Caco-2 (cell line): ENCODE data around the gene PLPP3. TPM values are rescaled to one million over a fixed set of nuclear protein-coding genes. Genes with fewer than 3 reads are reported as not detected.

Source experiments
- BruUV-seq: library from RNA; stranded (reverse); fragments of 400-500 nt; replicated peaks from 2 replicates; lab custom pipeline; 2021; lab: Mats Ljungman, UMichigan
- CTCF ChIA-PET: fragments of 300-600 bp; sonication (Branson Sonifier 250); formaldehyde crosslinking; loops from one replicate; lab custom pipeline; 2022; ENCODE audit warnings: antibody characterized with exemption; lab: Charles Lee
- POLR2A ChIA-PET: fragments of 300-600 bp; sonication (Branson Sonifier 250); formaldehyde crosslinking; loops from one replicate; lab custom pipeline; 2022; ENCODE audit warnings: antibody characterized with exemption; lab: Charles Lee
- DNase-seq, 2 experiments: peaks; one replicate each; pipeline versions ENCODE4 v3.0.0 to v3.0.0-alpha.2; 2020 to 2022
- H3K27me3 ChIP-seq: replicated peaks from 2 replicates; pipeline ENCODE4 v1.6.0; 2011; ENCODE audit warnings: low read length; ENCODE audit not compliant: control insufficient read depth, insufficient read depth
- H3K36me3 ChIP-seq: 2 replicates; pipeline ENCODE4 v1.5.1; 2011; ENCODE audit warnings: low read length; ENCODE audit not compliant: control insufficient read depth, insufficient read depth
- H3K4me1 ChIP-seq: fragments of 250-450 bp; sonication (Bioruptor Pico); 2 replicates; pipeline ENCODE4 v1.5.1; 2020; ENCODE audit warnings: mild to moderate bottlenecking
- H3K4me3 ChIP-seq: 2 replicates; pipeline ENCODE4 v1.5.1; 2011; ENCODE audit warnings: low read depth, mild to moderate bottlenecking, control low read depth, low read length
- H3K9me3 ChIP-seq: fragments of 250-450 bp; sonication (Bioruptor Pico); 2 replicates; pipeline ENCODE4 v1.5.1; 2020; ENCODE audit warnings: mild to moderate bottlenecking, moderate library complexity
- H3K27ac Mint-ChIP-seq: one replicate; pipeline ENCODE4 v1.8.0; 2022; ENCODE audit warnings: mixed read lengths; ENCODE audit not compliant: unreplicated experiment
- H3K27me3 Mint-ChIP-seq: one replicate; pipeline ENCODE4 v1.8.0; 2022; ENCODE audit warnings: mixed read lengths; ENCODE audit not compliant: insufficient read depth, unreplicated experiment
- H3K36me3 Mint-ChIP-seq: one replicate; pipeline ENCODE4 v1.8.0; 2022; ENCODE audit warnings: mild to moderate bottlenecking, mixed read lengths; ENCODE audit not compliant: insufficient read depth, unreplicated experiment
- H3K4me1 Mint-ChIP-seq: one replicate; pipeline ENCODE4 v1.8.0; 2022; ENCODE audit warnings: low read depth, mixed read lengths; ENCODE audit not compliant: unreplicated experiment
- H3K4me3 Mint-ChIP-seq: one replicate; pipeline ENCODE4 v1.8.0; 2022; ENCODE audit warnings: mild to moderate bottlenecking, moderate library complexity, mixed read lengths; ENCODE audit not compliant: unreplicated experiment
- H3K9me3 Mint-ChIP-seq: one replicate; pipeline ENCODE4 v1.8.0; 2022; ENCODE audit warnings: mixed read lengths; ENCODE audit not compliant: unreplicated experiment
- CTCF ChIP-seq, 2 experiments: fragments of 200-600 bp in 1 of 2; IDR thresholded peaks; 1 replicate in 1 of 2; 2 replicates in 1 of 2; pipeline versions ENCODE4 v1.5.1 to v1.8.0; 2011 to 2022; ENCODE audit warnings: antibody characterized with exemption in 1 of 2, control low read depth in 1 of 2, inconsistent platforms in 1 of 2, low read depth in 1 of 2, low read length in 1 of 2, mild to moderate bottlenecking in 1 of 2, moderate library complexity in 1 of 2; ENCODE audit not compliant: insufficient read depth in 1 of 2, severe bottlenecking in 1 of 2, unreplicated experiment in 1 of 2
- intact Hi-C: fragments of 100-400 bp; cut with micrococcal nuclease; formaldehyde crosslinking; loops from one replicate; pipeline ENCODE4 v1.10.0; 2022; ENCODE audit not compliant: unreplicated experiment
- total RNA-seq: library from RNA; stranded (reverse); gene quantifications from 2 replicates; pipeline ENCODE4 v1.2.3, GENCODE V29; 2022

PLPP3 gene
- total RNA-seq, 1 experiment from 2014 or later = 41.0 TPM

DNA sequence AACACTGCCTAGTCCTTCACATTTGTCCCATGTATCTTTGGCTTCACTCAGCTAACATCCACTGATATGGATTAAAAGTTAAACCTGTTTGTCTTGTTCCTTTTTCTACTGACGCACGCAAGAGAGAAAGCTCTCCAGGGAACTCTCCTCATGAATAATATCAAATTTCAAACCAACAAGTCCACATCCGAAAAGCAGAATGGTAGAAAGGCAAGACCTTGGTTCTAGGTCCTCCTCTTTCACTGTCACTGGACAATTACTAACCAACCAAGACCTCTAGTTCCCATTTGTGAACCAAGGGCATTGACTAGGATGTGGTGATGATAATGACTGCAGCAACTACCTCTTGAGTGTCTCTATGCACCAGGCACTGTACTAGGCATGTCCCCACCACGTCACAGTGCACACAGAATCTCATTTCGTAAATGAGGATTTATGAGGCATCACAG lies 8.4 kb downstream of the PLPP3 start:
- H3K4me3 Mint-ChIP-seq = peak overlapping the region; percentile 33
- CTCF ChIA-PET = no interaction called here

GRCh38 chr1:56569661-56570060 lies 9.7 kb downstream of the PLPP3 start:
- H3K4me1 Mint-ChIP-seq = peaks cover 29% of the 10 kb centered on the region
- H3K4me1 ChIP-seq = peaks cover 83% of the 10 kb centered on the region
- H3K36me3 ChIP-seq = no peaks in the 10 kb centered on the region
- H3K27ac Mint-ChIP-seq = peak overlapping the region; percentile 54
- no peaks in the 10 kb centered on the region for H3K27me3 ChIP-seq
- DNase-seq = peak; percentile 85 to 92
- no peaks in the 10 kb centered on the region for H3K27me3 Mint-ChIP-seq
- no peaks in the 10 kb centered on the region for H3K9me3 Mint-ChIP-seq
- peak overlapping the region; percentile 35 for H3K4me3 Mint-ChIP-seq
- H3K4me3 ChIP-seq = no peak overlapping the region
- H3K36me3 Mint-ChIP-seq = peaks cover 33% of the 10 kb centered on the region
- no peaks in the 10 kb centered on the region for H3K9me3 ChIP-seq
- TF ChIP-seq CTCF (IDR thresholded peaks at IDR 0.05; ENCODE audit: insufficient read depth in 1 of 2, low read depth in 1 of 2, low read length in 1 of 2, severe bottlenecking in 1 of 2, unreplicated experiment in 1 of 2) = no peak
- POLR2A ChIA-PET = interaction anchor here (0.6 to 1.2 kb wide), 5 partner anchors 10 to 1682 kb away, joined by 3 to 8 read pairs (median 3); partner anchors contain the start of gene PLPP3
- no TSS peak for BruUV-seq
- CTCF ChIA-PET = interaction anchor here (0.7 to 1.0 kb wide), 2 partner anchors 8 to 10 kb away, joined by 3 read pairs; partner anchors contain the start of gene PLPP3
- intact Hi-C loops = loop anchor here (5.0 to 10.0 kb wide), 2 partner anchors 55 to 272 kb away; no protein-coding TSS in a partner anchor

More for the DNA sequence above, 8.4 kb downstream of the PLPP3 start:
- H3K9me3 Mint-ChIP-seq = no peaks in the 10 kb centered on the region
- Histone ChIP-seq H3K9me3 (no peaks in the 10 kb centered on the region), H3K36me3 (no peaks in the 10 kb centered on the region), H3K4me3 (no peak overlapping the region), H3K27me3 (no peaks in the 10 kb centered on the region), H3K4me1 (peaks cover 76% of the 10 kb centered on the region)
- no TSS peak for BruUV-seq
- intact Hi-C loops = loop anchor here (10.0 kb wide), 1 partner anchor 56 kb away; no protein-coding TSS in a partner anchor
- H3K27me3 Mint-ChIP-seq = no peaks in the 10 kb centered on the region
- TF ChIP-seq CTCF (IDR thresholded peaks at IDR 0.05; ENCODE audit: insufficient read depth in 1 of 2, low read depth in 1 of 2, low read length in 1 of 2, severe bottlenecking in 1 of 2, unreplicated experiment in 1 of 2) = no peak
- POLR2A ChIA-PET = interaction anchor here (1.0 kb wide), 1 partner anchor 54 kb away, joined by 3 read pairs; no protein-coding TSS in a partner anchor
- peaks cover 24% of the 10 kb centered on the region for H3K36me3 Mint-ChIP-seq
- H3K27ac Mint-ChIP-seq = peak overlapping the region; percentile 54
- H3K4me1 Mint-ChIP-seq = peaks cover 24% of the 10 kb centered on the region
- no peak for DNase-seq

- peak overlapping the region; percentile 70 for H3K27ac Mint-ChIP-seq
- H3K9me3 Mint-ChIP-seq = no peaks in the 10 kb centered on the region
- ChIA-PET CTCF (interaction anchor here (1.1 kb wide), 1 partner anchor 9 kb away, joined by 4 read pairs; no protein-coding TSS in a partner anchor), POLR2A (interaction anchor here (0.6 kb wide), 1 partner anchor 13 kb away, joined by 3 read pairs; no protein-coding TSS in a partner anchor)
- no peaks in the 10 kb centered on the region for H3K27me3 Mint-ChIP-seq
- no peak for TF ChIP-seq CTCF (IDR thresholded peaks at IDR 0.05; ENCODE audit: insufficient read depth in 1 of 2, low read depth in 1 of 2, low read length in 1 of 2, severe bottlenecking in 1 of 2, unreplicated experiment in 1 of 2)
- DNase-seq = no peak
- peaks cover 88% of the 10 kb centered on the region for H3K4me1 ChIP-seq
- no peaks in the 10 kb centered on the region for H3K36me3 ChIP-seq
- H3K4me3 ChIP-seq = no peak overlapping the region
- no peaks in the 10 kb centered on the region for H3K27me3 ChIP-seq
- no peak overlapping the region for H3K4me3 Mint-ChIP-seq
- no peaks in the 10 kb centered on the region for H3K9me3 ChIP-seq
- intact Hi-C loops = loop anchor here (5.0 kb wide), 1 partner anchor 270 kb away; no protein-coding TSS in a partner anchor
- peaks cover 36% of the 10 kb centered on the region for H3K4me1 Mint-ChIP-seq
- no TSS peak for BruUV-seq
- peaks cover 41% of the 10 kb centered on the region for H3K36me3 Mint-ChIP-seq
These were observed 12.4 kb downstream of the PLPP3 start for GRCh38 chr1:56566994-56567393.
